ENCODE data around the gene GNAI2. TPM values are rescaled to one million over a fixed set of nuclear protein-coding genes. Genes with fewer than 3 reads are reported as not detected.
"Not testable (repeated sequence)": the region's sequence is repeated elsewhere in the genome, so short reads cannot be mapped to it uniquely, and the experiment has no call there.

GNAI2 gene
- polyA plus RNA-seq, 3 donors, result 189 to 229 (median 189) TPM

- DNase-seq (ENCODE audit: extremely low read depth in 1 of 11, low read depth in 9 of 11, low spot score in 4 of 11), result no peak
Observed at GRCh38 chr3:50256978-50257890, 21.2 kb downstream of the GNAI2 start.

- no peak for DNase-seq (ENCODE audit: extremely low read depth in 1 of 11, low read depth in 9 of 11, low spot score in 4 of 11)
Observed at GRCh38 chr3:50258029-50258680, 22.2 kb downstream of the GNAI2 start.

GRCh38 chr3:50258979-50259378, 23.0 kb downstream of the GNAI2 start:
- DNase-seq (ENCODE audit: extremely low read depth in 1 of 11, low read depth in 9 of 11, low spot score in 4 of 11), result no peak

- DNase-seq (ENCODE audit: extremely low read depth in 1 of 11, low read depth in 9 of 11, low spot score in 4 of 11), result no peak
Observed at GRCh38 chr3:50259432-50260026, 23.5 kb downstream of the GNAI2 start.

GRCh38 chr3:50260027-50260941, 24.3 kb downstream of the GNAI2 start:
- DNase-seq (ENCODE audit: extremely low read depth in 1 of 11, low read depth in 9 of 11, low spot score in 4 of 11), result peak in 10 of 11 donors; percentile 79 to 94 (median 92)

- DNase-seq (ENCODE audit: extremely low read depth in 1 of 11, low read depth in 9 of 11, low spot score in 4 of 11), result no peak
Observed at GRCh38 chr3:50260942-50261441, 25.0 kb downstream of the GNAI2 start.

GRCh38 chr3:50261505-50261904, 25.5 kb downstream of the GNAI2 start:
- no peak for DNase-seq (ENCODE audit: extremely low read depth in 1 of 11, low read depth in 9 of 11, low spot score in 4 of 11)

- not testable (repeated sequence) for DNase-seq (ENCODE audit: extremely low read depth in 1 of 11, low read depth in 9 of 11, low spot score in 4 of 11)
Observed at GRCh38 chr3:50262200-50262599, 26.2 kb downstream of the GNAI2 start.

GRCh38 chr3:50262778-50263177, 26.8 kb downstream of the GNAI2 start:
- DNase-seq (ENCODE audit: extremely low read depth in 1 of 11, low read depth in 9 of 11, low spot score in 4 of 11), result no peak

- no peak for DNase-seq (ENCODE audit: extremely low read depth in 1 of 11, low read depth in 9 of 11, low spot score in 4 of 11)
Observed at GRCh38 chr3:50263478-50264382, 27.7 kb downstream of the GNAI2 start.

- DNase-seq (ENCODE audit: extremely low read depth in 1 of 11, low read depth in 9 of 11, low spot score in 4 of 11), result peak in 10 of 11 donors; percentile 85 to 97 (median 92)
Observed at GRCh38 chr3:50264383-50264963, 28.5 kb downstream of the GNAI2 start.

- no peak for DNase-seq (ENCODE audit: extremely low read depth in 1 of 11, low read depth in 9 of 11, low spot score in 4 of 11)
Observed at GRCh38 chr3:50264964-50265485, 29.0 kb downstream of the GNAI2 start.

GRCh38 chr3:50265571-50265970, 29.6 kb downstream of the GNAI2 start:
- DNase-seq (ENCODE audit: extremely low read depth in 1 of 11, low read depth in 9 of 11, low spot score in 4 of 11), result no peak

GRCh38 chr3:50266017-50266416, 30.0 kb downstream of the GNAI2 start:
- no peak for DNase-seq (ENCODE audit: extremely low read depth in 1 of 11, low read depth in 9 of 11, low spot score in 4 of 11)

GRCh38 chr3:50266836-50267235, 30.8 kb downstream of the GNAI2 start:
- no peak for DNase-seq (ENCODE audit: extremely low read depth in 1 of 11, low read depth in 9 of 11, low spot score in 4 of 11)

GRCh38 chr3:50267280-50267913, 31.4 kb downstream of the GNAI2 start:
- DNase-seq (ENCODE audit: extremely low read depth in 1 of 11, low read depth in 9 of 11, low spot score in 4 of 11), result peak in 3 of 11 donors; percentile 65 to 68 (median 67)

GRCh38 chr3:50268276-50268675, 32.3 kb downstream of the GNAI2 start:
- DNase-seq (ENCODE audit: extremely low read depth in 1 of 11, low read depth in 9 of 11, low spot score in 4 of 11), result no peak

All from renal cortex interstitium (tissue), 11 donors.